SK-N-SH (cell line): ENCODE results near the gene UVRAG. TPM values are rescaled to one million over a fixed set of nuclear protein-coding genes. Genes with fewer than 3 reads are reported as not detected.

Experiments
- CTCF ChIA-PET: fragments of 300-600, 350-600 bp; formaldehyde crosslinking; extraction: SDS; loops from one replicate; lab custom pipeline; 2021; lab: Yijun Ruan, JAX
- POLR2A ChIA-PET: fragments of 350-600 bp; sonication (Branson Sonifier 250); formaldehyde crosslinking; extraction: SDS; loops from one replicate; lab custom pipeline; 2020; ENCODE audit warnings: antibody characterized with exemption, inconsistent platforms; lab: Yijun Ruan, JAX
- DNase-seq: peaks from one replicate; pipeline ENCODE4 v3.0.0; 2012
- H2AFZ ChIP-seq: fragments of 200-600 bp; sonication (generic); 2 replicates; pipeline ENCODE4 v1.8.1; 2016; ENCODE audit warnings: antibody characterized with exemption, mild to moderate bottlenecking, low read depth
- H3F3A ChIP-seq: fragments of 200-600 bp; sonication (generic); replicated peaks from 2 replicates; pipeline ENCODE3; 2016; ENCODE audit warnings: antibody characterized with exemption, mild to moderate bottlenecking; ENCODE audit not compliant: insufficient read depth
- H3K27ac ChIP-seq, 2 experiments: fragments of 200-500 bp in 1 of 2; fragments of 200-600 bp in 1 of 2; sonication (Bioruptor generic) in 1 of 2; sonication (generic), shearing (Covaris generic) in 1 of 2; 2 replicates each; pipeline versions ENCODE4 v1.5.1 to v1.6.1; 2014 to 2016; ENCODE audit warnings: low read depth in 2 of 2, inconsistent platforms in 1 of 2, low read length in 1 of 2, mild to moderate bottlenecking in 1 of 2, mixed read lengths in 1 of 2
- H3K27me3 ChIP-seq: fragments of 200-600 bp; sonication (generic), shearing (Covaris generic); 2 replicates; pipeline ENCODE4 v1.6.1; 2016; ENCODE audit warnings: mixed run types; ENCODE audit not compliant: insufficient read depth
- H3K36me3 ChIP-seq, 2 experiments: fragments of 200-500 bp in 1 of 2; fragments of 200-600 bp in 1 of 2; sonication (Bioruptor generic) in 1 of 2; sonication (generic) in 1 of 2; replicated peaks in 1 of 2; 2 replicates each; pipeline versions ENCODE3 to v1.5.1; 2014 to 2016; ENCODE audit warnings: low read length in 1 of 2, mild to moderate bottlenecking in 1 of 2; ENCODE audit not compliant: insufficient read depth in 2 of 2, control insufficient read depth in 1 of 2
- H3K4me1 ChIP-seq, 2 experiments: fragments of 200-500 bp in 1 of 2; fragments of 200-600 bp in 1 of 2; sonication (Bioruptor generic) in 1 of 2; sonication (generic), shearing (Covaris generic) in 1 of 2; 2 replicates each; pipeline versions ENCODE4 v1.5.1 to v1.6.1; 2014 to 2016; ENCODE audit warnings: low read depth in 1 of 2, low read length in 1 of 2, mixed run types in 1 of 2; ENCODE audit not compliant: insufficient read depth in 2 of 2, control insufficient read depth in 1 of 2
- H3K4me2 ChIP-seq: fragments of 200-600 bp; sonication (generic), shearing (Covaris generic); 2 replicates; pipeline ENCODE4 v1.6.1; 2017; ENCODE audit warnings: mixed run types
- H3K4me3 ChIP-seq, 2 experiments: fragments of 200-500 bp in 1 of 2; fragments of 200-600 bp in 1 of 2; sonication (Bioruptor generic) in 1 of 2; sonication (generic), shearing (Covaris generic) in 1 of 2; 2 replicates each; pipeline versions ENCODE4 v1.5.1 to v1.8.1; 2014 to 2016; ENCODE audit warnings: low read depth in 2 of 2, inconsistent platforms in 1 of 2, low read length in 1 of 2, mild to moderate bottlenecking in 1 of 2, mixed read lengths in 1 of 2, moderate library complexity in 1 of 2
- H3K79me2 ChIP-seq: fragments of 200-600 bp; sonication (generic); 2 replicates; pipeline ENCODE4 v1.8.1; 2017; ENCODE audit warnings: mild to moderate bottlenecking; ENCODE audit not compliant: insufficient read depth
- H3K9ac ChIP-seq: fragments of 200-600 bp; sonication (generic); 2 replicates; pipeline ENCODE4 v1.6.1; 2017; ENCODE audit warnings: mixed run types
- H3K9me2 ChIP-seq: fragments of 200-600 bp; sonication (generic); 2 replicates; pipeline ENCODE4 v1.6.1; 2017; ENCODE audit warnings: mixed run types
- H3K9me3 ChIP-seq: fragments of 200-600 bp; sonication (generic); 2 replicates; pipeline ENCODE4 v1.6.1; 2017; ENCODE audit warnings: mixed run types, mild to moderate bottlenecking, moderate library complexity
- H4K20me1 ChIP-seq: fragments of 200-600 bp; sonication (generic); 2 replicates; pipeline ENCODE4 v1.6.1; 2017; ENCODE audit warnings: mild to moderate bottlenecking, mixed run types; ENCODE audit not compliant: insufficient read depth
- ELF1 ChIP-seq: IDR thresholded peaks from 2 replicates; pipeline ENCODE4 v1.4.0; 2012
- REST ChIP-seq: IDR thresholded peaks from 2 replicates; pipeline ENCODE4 v1.6.1; 2012; ENCODE audit warnings: mild to moderate bottlenecking, low read depth, low read length, moderate library complexity
- RFX5 ChIP-seq: IDR thresholded peaks from 2 replicates; pipeline ENCODE4 v1.6.1; 2012; ENCODE audit warnings: mild to moderate bottlenecking, improper control_type of control experiment, low read length
- TEAD4 ChIP-seq: IDR thresholded peaks from 2 replicates; pipeline ENCODE4 v1.4.0; 2012; ENCODE audit warnings: mild to moderate bottlenecking, borderline replicate concordance; ENCODE audit not compliant: insufficient read depth
- USF1 ChIP-seq: IDR thresholded peaks from 2 replicates; pipeline ENCODE4 v1.4.0; 2012; ENCODE audit warnings: low read depth, borderline replicate concordance
- YY1 ChIP-seq: IDR thresholded peaks from 2 replicates; pipeline ENCODE4 v1.4.0; 2012; ENCODE audit warnings: low read depth, mild to moderate bottlenecking
- WGBS: methylation state at CpG from one replicate; pipeline ENCODE4 v1.1.6; 2017; ENCODE audit warnings: low lambda C conversion rate; 5-methylcytosine and 5-hydroxymethylcytosine counted together
- polyA plus RNA-seq, 3 experiments: library from polyadenylated mRNA; depleted of rRNA; stranded (reverse); fragments of >200 nt; gene quantifications; 2 replicates each; pipeline ENCODE4 v1.2.3, GENCODE V29; 2012
- TF ChIP-seq, protein P1 (sequence below): fragments of 200-600 bp; sonication (generic); IDR thresholded peaks from 2 replicates; pipeline ENCODE4 v1.6.1; 2017; ENCODE audit warnings: antibody characterized with exemption, mild to moderate bottlenecking, moderate library complexity

Gene UVRAG
- polyA plus RNA-seq, 1 of the 3 experiments (the other 2 are of a cell fraction): 5.8 TPM

GRCh38 chr11:75814677-75815344 lies at the start of gene UVRAG (continued):
- TF ChIP-seq REST: no peak
- TF ChIP-seq, protein P1, sequence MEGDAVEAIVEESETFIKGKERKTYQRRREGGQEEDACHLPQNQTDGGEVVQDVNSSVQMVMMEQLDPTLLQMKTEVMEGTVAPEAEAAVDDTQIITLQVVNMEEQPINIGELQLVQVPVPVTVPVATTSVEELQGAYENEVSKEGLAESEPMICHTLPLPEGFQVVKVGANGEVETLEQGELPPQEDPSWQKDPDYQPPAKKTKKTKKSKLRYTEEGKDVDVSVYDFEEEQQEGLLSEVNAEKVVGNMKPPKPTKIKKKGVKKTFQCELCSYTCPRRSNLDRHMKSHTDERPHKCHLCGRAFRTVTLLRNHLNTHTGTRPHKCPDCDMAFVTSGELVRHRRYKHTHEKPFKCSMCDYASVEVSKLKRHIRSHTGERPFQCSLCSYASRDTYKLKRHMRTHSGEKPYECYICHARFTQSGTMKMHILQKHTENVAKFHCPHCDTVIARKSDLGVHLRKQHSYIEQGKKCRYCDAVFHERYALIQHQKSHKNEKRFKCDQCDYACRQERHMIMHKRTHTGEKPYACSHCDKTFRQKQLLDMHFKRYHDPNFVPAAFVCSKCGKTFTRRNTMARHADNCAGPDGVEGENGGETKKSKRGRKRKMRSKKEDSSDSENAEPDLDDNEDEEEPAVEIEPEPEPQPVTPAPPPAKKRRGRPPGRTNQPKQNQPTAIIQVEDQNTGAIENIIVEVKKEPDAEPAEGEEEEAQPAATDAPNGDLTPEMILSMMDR: no peak
- peak; percentile 99 for TF ChIP-seq USF1

DNA sequence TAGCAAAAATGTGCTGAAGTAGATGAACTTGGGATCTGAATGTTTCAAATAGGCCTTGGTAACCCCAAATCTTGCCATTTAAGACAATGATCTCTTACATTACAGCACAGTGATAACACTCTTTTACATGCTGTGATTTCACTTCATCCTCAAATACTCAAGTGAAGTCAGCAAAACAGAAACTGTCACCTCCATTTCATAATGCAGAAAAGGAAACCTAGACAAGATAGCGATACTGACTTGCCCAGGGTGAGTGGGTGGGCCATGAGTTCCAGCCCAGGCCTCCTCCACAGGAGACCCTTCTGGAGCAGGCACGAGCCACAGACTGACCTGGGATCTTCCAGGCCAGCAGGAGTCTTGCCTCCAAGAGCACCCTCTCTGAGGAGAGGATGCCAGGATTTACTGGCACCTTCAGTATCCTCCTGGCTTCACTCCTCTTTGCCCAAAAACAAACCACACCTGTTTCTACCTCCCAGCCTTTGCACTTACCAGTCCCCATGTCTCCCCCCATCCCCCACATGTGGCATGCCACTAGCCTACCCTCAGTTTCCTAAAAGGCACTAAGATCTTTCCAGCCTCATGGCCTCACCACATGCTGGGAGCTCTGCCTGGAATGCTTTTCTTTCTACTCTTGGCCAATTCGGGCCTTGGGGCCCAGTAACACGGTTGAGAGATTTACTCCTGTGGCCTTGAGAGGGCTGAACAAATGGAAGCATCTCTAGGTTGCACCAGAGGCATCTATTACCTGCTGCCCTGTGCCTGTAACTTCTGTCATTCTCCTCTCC lies 48.4 kb upstream of the UVRAG start:
- Histone ChIP-seq H3K4me3 (no peak overlapping the region), H3K36me3 (no peaks in the 10 kb centered on the region), H3K9me3 (no peaks in the 10 kb centered on the region), H3K4me2 (no peak overlapping the region), H3F3A (no peaks in the 10 kb centered on the region), H3K9me2 (no peaks in the 10 kb centered on the region), H3K9ac (no peak overlapping the region), H4K20me1 (no peaks in the 10 kb centered on the region), H3K79me2 (no peaks in the 10 kb centered on the region), H3K27me3 (peaks cover 8% of the 10 kb centered on the region), H3K4me1 (peaks cover 5 to 11% of the 10 kb centered on the region in 2 experiments; a peak in 3 of 4 replicates), H3K27ac (no peak overlapping the region), H2AFZ (no peak overlapping the region)
- 90% methylated on average over 3 of the region's 4 CpGs for WGBS
- TF ChIP-seq YY1: no peak
- TF ChIP-seq ELF1: no peak
- no peak for TF ChIP-seq USF1
- TF ChIP-seq TEAD4: no peak
- no peak for TF ChIP-seq RFX5
- POLR2A ChIA-PET: no interaction called here
- no peak for DNase-seq
- CTCF ChIA-PET: interaction anchor here (1.6 kb wide), 1 partner anchor 54 kb away, joined by 4 read pairs; no protein-coding TSS in a partner anchor
